ENCODE data around the gene DNMT3A. TPM values are rescaled to one million over a fixed set of nuclear protein-coding genes. Genes with fewer than 3 reads are reported as not detected.

The DNMT3A gene
- total and polyA plus RNA-seq, 10 donors, result 9.0 to 64.6 (median 33.2) TPM

DNA sequence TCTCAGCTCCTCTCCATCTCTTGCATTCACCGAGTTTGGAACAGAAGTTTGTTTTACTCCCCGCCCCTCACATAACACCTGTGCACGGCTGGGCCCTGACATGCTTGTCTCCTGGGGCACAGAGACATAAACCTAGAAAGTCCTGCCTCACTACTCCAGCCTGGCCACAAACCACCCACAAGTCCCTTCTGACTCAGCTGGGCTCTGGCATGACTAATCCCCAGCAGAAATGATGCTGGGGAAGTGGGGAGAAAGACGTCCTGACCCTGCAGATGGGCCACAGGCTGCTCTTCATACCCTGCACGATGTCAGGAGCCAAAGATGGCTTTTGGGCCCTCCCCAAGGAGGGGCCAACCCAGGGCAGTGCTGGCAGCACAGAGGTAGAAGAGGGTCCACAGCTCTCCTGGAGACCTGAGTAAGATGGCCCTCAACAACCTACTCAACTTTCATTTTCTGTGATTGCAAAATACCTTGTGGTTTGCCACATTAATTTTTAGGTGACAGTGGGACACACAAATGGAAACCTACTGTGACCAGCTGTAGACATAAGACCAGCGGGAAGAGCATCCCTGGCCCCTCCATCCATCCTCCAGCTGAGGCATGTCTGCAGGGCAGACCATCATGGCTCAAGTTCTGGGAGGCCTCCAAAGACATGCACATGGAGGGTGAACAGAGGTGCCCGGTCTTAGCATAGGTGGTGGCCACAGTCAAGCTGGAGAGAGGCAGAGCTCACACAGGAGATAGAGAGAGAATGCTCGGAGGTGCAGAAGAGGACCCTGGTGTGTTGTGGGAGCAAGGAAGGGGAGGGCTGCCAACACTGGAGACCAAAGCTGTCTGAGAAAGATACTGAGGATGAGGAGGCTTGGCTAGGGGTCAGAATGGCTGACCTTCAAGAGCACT, 40.0 kb downstream of the DNMT3A start:
- WGBS, 5 donors, result 43 to 50% (median 46%) methylated on average over 8 of the region's 8 CpGs
- Histone ChIP-seq H3K36me3 (peaks cover 0 to 75% (median 31%) of the 10 kb centered on the region in 6 donors), H3K4me3 (no peak overlapping the region), H3K27me3 (replicated peaks in 1 of 7) (no peaks in the 10 kb centered on the region), H3K9me3 (no peaks in the 10 kb centered on the region), H3K27ac (peak overlapping the region in 5 of 8 donors; percentile 26 to 52 (median 45)), H3K4me1 (peaks cover 20 to 84% (median 51%) of the 10 kb centered on the region in 6 donors)
- TF ChIP-seq POLR2AphosphoS5 (IDR thresholded peaks at IDR 0.05), result peak in 2 of 3 donors; percentile 10 to 44
- TF ChIP-seq, protein P1, sequence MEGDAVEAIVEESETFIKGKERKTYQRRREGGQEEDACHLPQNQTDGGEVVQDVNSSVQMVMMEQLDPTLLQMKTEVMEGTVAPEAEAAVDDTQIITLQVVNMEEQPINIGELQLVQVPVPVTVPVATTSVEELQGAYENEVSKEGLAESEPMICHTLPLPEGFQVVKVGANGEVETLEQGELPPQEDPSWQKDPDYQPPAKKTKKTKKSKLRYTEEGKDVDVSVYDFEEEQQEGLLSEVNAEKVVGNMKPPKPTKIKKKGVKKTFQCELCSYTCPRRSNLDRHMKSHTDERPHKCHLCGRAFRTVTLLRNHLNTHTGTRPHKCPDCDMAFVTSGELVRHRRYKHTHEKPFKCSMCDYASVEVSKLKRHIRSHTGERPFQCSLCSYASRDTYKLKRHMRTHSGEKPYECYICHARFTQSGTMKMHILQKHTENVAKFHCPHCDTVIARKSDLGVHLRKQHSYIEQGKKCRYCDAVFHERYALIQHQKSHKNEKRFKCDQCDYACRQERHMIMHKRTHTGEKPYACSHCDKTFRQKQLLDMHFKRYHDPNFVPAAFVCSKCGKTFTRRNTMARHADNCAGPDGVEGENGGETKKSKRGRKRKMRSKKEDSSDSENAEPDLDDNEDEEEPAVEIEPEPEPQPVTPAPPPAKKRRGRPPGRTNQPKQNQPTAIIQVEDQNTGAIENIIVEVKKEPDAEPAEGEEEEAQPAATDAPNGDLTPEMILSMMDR (IDR thresholded peaks at IDR 0.05 in 8 of 11, conservative IDR thresholded peaks at IDR 0.05 in 3 of 11), result no peak
- TF ChIP-seq POLR2A (IDR thresholded peaks at IDR 0.05), result no peak
- no peak for DNase-seq
- intact Hi-C loops (cut with DNase I; ENCODE audit: low total_unique reads), result no loop called here

- DNase-seq, result no peak
- TF ChIP-seq, protein P1 (IDR thresholded peaks at IDR 0.05 in 8 of 11, conservative IDR thresholded peaks at IDR 0.05 in 3 of 11), result no peak
- TF ChIP-seq POLR2A (IDR thresholded peaks at IDR 0.05), result no peak
- peak in 1 of 3 donors; percentile 16 for TF ChIP-seq POLR2AphosphoS5 (IDR thresholded peaks at IDR 0.05)
- H3K4me1 ChIP-seq, result peaks cover 32 to 84% (median 60%) of the 10 kb centered on the region in 6 donors
- intact Hi-C loops (cut with DNase I; ENCODE audit: low total_unique reads), result no loop called here
- no peaks in the 10 kb centered on the region for H3K27me3 ChIP-seq (replicated peaks in 1 of 7)
- peaks cover 0 to 63% (median 20%) of the 10 kb centered on the region in 6 donors for H3K36me3 ChIP-seq
- WGBS, 5 donors, result 86 to 94% (median 92%) methylated on average over 12 of the region's 12 CpGs
- H3K4me3 ChIP-seq, result no peak overlapping the region
- H3K9me3 ChIP-seq, result no peaks in the 10 kb centered on the region
- H3K27ac ChIP-seq, result no peak overlapping the region
These were observed 41.7 kb downstream of the DNMT3A start for GRCh38 chr2:25300001-25300400.

- Histone ChIP-seq H3K36me3 (peaks cover 0 to 53% (median 20%) of the 10 kb centered on the region in 6 donors), H3K4me1 (peaks cover 42 to 84% (median 60%) of the 10 kb centered on the region in 6 donors), H3K27me3 (replicated peaks in 1 of 7) (no peaks in the 10 kb centered on the region), H3K9me3 (no peaks in the 10 kb centered on the region), H3K4me3 (no peak overlapping the region), H3K27ac (peak overlapping the region in 1 of 8 donors; percentile 3)
- intact Hi-C loops (cut with DNase I; ENCODE audit: low total_unique reads), result no loop called here
- TF ChIP-seq, protein P1 (IDR thresholded peaks at IDR 0.05 in 8 of 11, conservative IDR thresholded peaks at IDR 0.05 in 3 of 11), result no peak
- TF ChIP-seq POLR2AphosphoS5 (IDR thresholded peaks at IDR 0.05) (no peak), POLR2A (IDR thresholded peaks at IDR 0.05) (no peak)
- 88 to 98% (median 92%) methylated on average over 7 of the region's 7 CpGs for WGBS, 5 donors
- DNase-seq, result no peak
These were observed 42.8 kb downstream of the DNMT3A start for GRCh38 chr2:25298776-25299431.

GRCh38 chr2:25297738-25298137, 44.0 kb downstream of the DNMT3A start:
- peaks cover 43 to 84% (median 60%) of the 10 kb centered on the region in 6 donors for H3K4me1 ChIP-seq
- no peak overlapping the region for H3K4me3 ChIP-seq
- DNase-seq, result no peak
- no peaks in the 10 kb centered on the region for H3K27me3 ChIP-seq (replicated peaks in 1 of 7)
- H3K9me3 ChIP-seq, result no peaks in the 10 kb centered on the region
- TF ChIP-seq, protein P1 (IDR thresholded peaks at IDR 0.05 in 8 of 11, conservative IDR thresholded peaks at IDR 0.05 in 3 of 11), result peak in 1 of 11 experiments; percentile 6
- no peak for TF ChIP-seq POLR2A (IDR thresholded peaks at IDR 0.05)
- H3K27ac ChIP-seq, result peak overlapping the region in 3 of 8 donors; percentile 3 to 89 (median 20)
- H3K36me3 ChIP-seq, result peaks cover 0 to 41% (median 20%) of the 10 kb centered on the region in 6 donors
- intact Hi-C loops (cut with DNase I; ENCODE audit: low total_unique reads), result no loop called here
- WGBS, 5 donors, result 68 to 81% (median 74%) methylated on average over 7 of the region's 7 CpGs
